ENCODE measurements around the gene ROCK2.

- TF ChIP-seq SIN3A (IDR thresholded peaks at IDR 0.05; ENCODE audit: borderline replicate concordance, insufficient read depth, low read length) (no peak), POLR2AphosphoS5 (IDR thresholded peaks at IDR 0.05; ENCODE audit: low read depth, low read length) (no peak)
Measured at GRCh38 chr2:11213975-11214374, 130.5 kb downstream of the ROCK2 start.

Measured in PFSK-1 (cell line).